ENCODE results near the gene C19orf81.

Gene C19orf81

GRCh38 chr19:50668416-50668815, 19.2 kb downstream of the C19orf81 start:
- H3K27me3 ChIP-seq (ENCODE audit: control insufficient read depth in 1 of 2, insufficient read depth in 1 of 2, low read length in 2 of 2), result peaks cover 0 to 58% of the 10 kb centered on the region in 2 experiments
- H3K18ac ChIP-seq (ENCODE audit: low read depth in 1 of 2, low read length in 2 of 2), result no peak overlapping the region
- no peak overlapping the region for H2AFZ ChIP-seq (ENCODE audit: low read depth, low read length)
- no peak overlapping the region for H3K4ac ChIP-seq (ENCODE audit: low read depth in 1 of 2, low read length in 2 of 2)
- no peak overlapping the region for H2AK5ac ChIP-seq (ENCODE audit: low read length, severe bottlenecking)
- H2BK5ac ChIP-seq (ENCODE audit: low read depth, low read length, poor library complexity, severe bottlenecking), result no peak overlapping the region
- H3K4me3 ChIP-seq (ENCODE audit: insufficient read depth in 1 of 2, low read depth in 1 of 2, low read length in 2 of 2), result no peak overlapping the region
- no peak overlapping the region for H4K8ac ChIP-seq (ENCODE audit: low read length)
- no peak for DNase-seq
- H3K23ac ChIP-seq (ENCODE audit: low read length in 2 of 2), result no peak overlapping the region
- no peak overlapping the region for H2BK15ac ChIP-seq (ENCODE audit: low read depth, poor library complexity, severe bottlenecking)
- peaks cover 5% of the 10 kb centered on the region for H3K9me3 ChIP-seq (ENCODE audit: control insufficient read depth, low read length)
- H3K14ac ChIP-seq (ENCODE audit: low read length in 2 of 2), result no peak overlapping the region
- H3K4me2 ChIP-seq (ENCODE audit: low read length, poor library complexity, severe bottlenecking), result no peak overlapping the region
- no peaks in the 10 kb centered on the region for H3K36me3 ChIP-seq (ENCODE audit: control insufficient read depth in 1 of 2, insufficient read depth in 2 of 2, low read depth in 1 of 2, low read length in 2 of 2)
- H4K91ac ChIP-seq (ENCODE audit: low read length), result no peak overlapping the region
- no peaks in the 10 kb centered on the region for H3K79me1 ChIP-seq (replicated peaks; ENCODE audit: low read length, poor library complexity, severe bottlenecking)
- H3K27ac ChIP-seq (ENCODE audit: low read length, poor library complexity, severe bottlenecking), result no peak overlapping the region
- no peak overlapping the region for H2BK120ac ChIP-seq (ENCODE audit: low read depth, low read length)
- no peak overlapping the region for H3K9ac ChIP-seq (ENCODE audit: low read length)
- no peak overlapping the region for H2BK12ac ChIP-seq (ENCODE audit: low read length in 2 of 2)
- WGBS, result 78% methylated on average over 13 of the region's 49 CpGs
- H3K4me1 ChIP-seq (ENCODE audit: control insufficient read depth, insufficient read depth, low read depth, low read length), result no peaks in the 10 kb centered on the region

GRCh38 chr19:50668879-50669278, 19.6 kb downstream of the C19orf81 start:
- Histone ChIP-seq H2BK12ac (ENCODE audit: low read length in 2 of 2) (no peak overlapping the region), H2BK15ac (ENCODE audit: low read depth, poor library complexity, severe bottlenecking) (no peak overlapping the region), H3K4me2 (ENCODE audit: low read length, poor library complexity, severe bottlenecking) (no peak overlapping the region), H3K4me1 (ENCODE audit: control insufficient read depth, insufficient read depth, low read depth, low read length) (no peaks in the 10 kb centered on the region), H3K4ac (ENCODE audit: low read depth in 1 of 2, low read length in 2 of 2) (no peak overlapping the region), H3K27me3 (ENCODE audit: control insufficient read depth in 1 of 2, insufficient read depth in 1 of 2, low read length in 2 of 2) (peaks cover 0 to 61% of the 10 kb centered on the region in 2 experiments), H4K8ac (ENCODE audit: low read length) (no peak overlapping the region), H3K79me1 (replicated peaks; ENCODE audit: low read length, poor library complexity, severe bottlenecking) (no peaks in the 10 kb centered on the region), H3K9ac (ENCODE audit: low read length) (no peak overlapping the region), H3K23ac (ENCODE audit: low read length in 2 of 2) (no peak overlapping the region), H2BK5ac (ENCODE audit: low read depth, low read length, poor library complexity, severe bottlenecking) (no peak overlapping the region), H3K27ac (ENCODE audit: low read length, poor library complexity, severe bottlenecking) (no peak overlapping the region), H2AFZ (ENCODE audit: low read depth, low read length) (no peak overlapping the region), H2AK5ac (ENCODE audit: low read length, severe bottlenecking) (no peak overlapping the region), H3K18ac (ENCODE audit: low read depth in 1 of 2, low read length in 2 of 2) (no peak overlapping the region), H3K14ac (ENCODE audit: low read length in 2 of 2) (no peak overlapping the region), H3K9me3 (ENCODE audit: control insufficient read depth, low read length) (peaks cover 5% of the 10 kb centered on the region), H4K91ac (ENCODE audit: low read length) (no peak overlapping the region), H3K4me3 (ENCODE audit: insufficient read depth in 1 of 2, low read depth in 1 of 2, low read length in 2 of 2) (no peak overlapping the region), H3K36me3 (ENCODE audit: control insufficient read depth in 1 of 2, insufficient read depth in 2 of 2, low read depth in 1 of 2, low read length in 2 of 2) (no peaks in the 10 kb centered on the region), H2BK120ac (ENCODE audit: low read depth, low read length) (no peak overlapping the region)
- no peak for DNase-seq
- 83% methylated on average over 11 of the region's 20 CpGs for WGBS

GRCh38 chr19:50669302-50670101, 20.3 kb downstream of the C19orf81 start:
- WGBS, result 62% methylated on average over 23 of the region's 23 CpGs

GRCh38 chr19:50670102-50670380, 20.8 kb downstream of the C19orf81 start:
- no peak for DNase-seq
- no peak overlapping the region for H2BK12ac ChIP-seq (ENCODE audit: low read length in 2 of 2)

More at GRCh38 chr19:50669302-50670101, 20.3 kb downstream of the C19orf81 start:
- Histone ChIP-seq H3K4me3 (ENCODE audit: insufficient read depth in 1 of 2, low read depth in 1 of 2, low read length in 2 of 2) (no peak overlapping the region), H3K27me3 (ENCODE audit: control insufficient read depth in 1 of 2, insufficient read depth in 1 of 2, low read length in 2 of 2) (peaks cover 0 to 67% of the 10 kb centered on the region in 2 experiments), H3K79me1 (replicated peaks; ENCODE audit: low read length, poor library complexity, severe bottlenecking) (no peaks in the 10 kb centered on the region), H4K91ac (ENCODE audit: low read length) (no peak overlapping the region), H3K9me3 (ENCODE audit: control insufficient read depth, low read length) (peaks cover under 1% of the 10 kb centered on the region), H3K9ac (ENCODE audit: low read length) (no peak overlapping the region), H2BK5ac (ENCODE audit: low read depth, low read length, poor library complexity, severe bottlenecking) (no peak overlapping the region), H2BK15ac (ENCODE audit: low read depth, poor library complexity, severe bottlenecking) (no peak overlapping the region), H2BK12ac (ENCODE audit: low read length in 2 of 2) (no peak overlapping the region), H3K4me2 (ENCODE audit: low read length, poor library complexity, severe bottlenecking) (no peak overlapping the region), H3K4me1 (ENCODE audit: control insufficient read depth, insufficient read depth, low read depth, low read length) (no peaks in the 10 kb centered on the region), H3K36me3 (ENCODE audit: control insufficient read depth in 1 of 2, insufficient read depth in 2 of 2, low read depth in 1 of 2, low read length in 2 of 2) (no peaks in the 10 kb centered on the region), H3K14ac (ENCODE audit: low read length in 2 of 2) (no peak overlapping the region), H2AFZ (ENCODE audit: low read depth, low read length) (no peak overlapping the region), H4K8ac (ENCODE audit: low read length) (no peak overlapping the region), H3K27ac (ENCODE audit: low read length, poor library complexity, severe bottlenecking) (no peak overlapping the region), H3K18ac (ENCODE audit: low read depth in 1 of 2, low read length in 2 of 2) (no peak overlapping the region), H2BK120ac (ENCODE audit: low read depth, low read length) (no peak overlapping the region), H2AK5ac (ENCODE audit: low read length, severe bottlenecking) (no peak overlapping the region), H3K4ac (ENCODE audit: low read depth in 1 of 2, low read length in 2 of 2) (no peak overlapping the region), H3K23ac (ENCODE audit: low read length in 2 of 2) (no peak overlapping the region)
- no peak for DNase-seq

More at GRCh38 chr19:50670102-50670380, 20.8 kb downstream of the C19orf81 start:
- no peak overlapping the region for H4K8ac ChIP-seq (ENCODE audit: low read length)
- H3K36me3 ChIP-seq (ENCODE audit: control insufficient read depth in 1 of 2, insufficient read depth in 2 of 2, low read depth in 1 of 2, low read length in 2 of 2), result no peaks in the 10 kb centered on the region
- H3K14ac ChIP-seq (ENCODE audit: low read length in 2 of 2), result no peak overlapping the region
- H3K18ac ChIP-seq (ENCODE audit: low read depth in 1 of 2, low read length in 2 of 2), result no peak overlapping the region
- no peak overlapping the region for H3K4me3 ChIP-seq (ENCODE audit: insufficient read depth in 1 of 2, low read depth in 1 of 2, low read length in 2 of 2)
- H3K79me1 ChIP-seq (replicated peaks; ENCODE audit: low read length, poor library complexity, severe bottlenecking), result no peaks in the 10 kb centered on the region
- no peak overlapping the region for H3K9ac ChIP-seq (ENCODE audit: low read length)
- no peak overlapping the region for H3K4ac ChIP-seq (ENCODE audit: low read depth in 1 of 2, low read length in 2 of 2)
- no peak overlapping the region for H2AK5ac ChIP-seq (ENCODE audit: low read length, severe bottlenecking)
- H2BK120ac ChIP-seq (ENCODE audit: low read depth, low read length), result no peak overlapping the region
- no peak overlapping the region for H2BK15ac ChIP-seq (ENCODE audit: low read depth, poor library complexity, severe bottlenecking)
- H3K23ac ChIP-seq (ENCODE audit: low read length in 2 of 2), result no peak overlapping the region
- no peak overlapping the region for H4K91ac ChIP-seq (ENCODE audit: low read length)
- H3K4me1 ChIP-seq (ENCODE audit: control insufficient read depth, insufficient read depth, low read depth, low read length), result no peaks in the 10 kb centered on the region
- H3K27ac ChIP-seq (ENCODE audit: low read length, poor library complexity, severe bottlenecking), result no peak overlapping the region
- H2AFZ ChIP-seq (ENCODE audit: low read depth, low read length), result no peak overlapping the region
- no peak overlapping the region for H3K4me2 ChIP-seq (ENCODE audit: low read length, poor library complexity, severe bottlenecking)
- 68% methylated on average over 5 of the region's 5 CpGs for WGBS
- no peaks in the 10 kb centered on the region for H3K9me3 ChIP-seq (ENCODE audit: control insufficient read depth, low read length)
- peaks cover 0 to 65% of the 10 kb centered on the region in 2 experiments for H3K27me3 ChIP-seq (ENCODE audit: control insufficient read depth in 1 of 2, insufficient read depth in 1 of 2, low read length in 2 of 2)
- no peak overlapping the region for H2BK5ac ChIP-seq (ENCODE audit: low read depth, low read length, poor library complexity, severe bottlenecking)

Data from mesenchymal stem cell (in vitro differentiated cells and primary cell).